GM12878 (cell line): ENCODE measurements around the gene SPOCK1. TPM values are rescaled to one million over a fixed set of nuclear protein-coding genes. Genes with fewer than 3 reads are reported as not detected.

Experiments used
- MTA3 ChIP-seq: IDR thresholded peaks from 2 replicates; pipeline ENCODE4 v1.6.1; 2012; ENCODE audit warnings: low read length, inconsistent platforms, borderline replicate concordance
- MYC ChIP-seq: IDR thresholded peaks from 2 replicates; pipeline ENCODE4 v1.6.1; 2011; ENCODE audit warnings: mild to moderate bottlenecking, low read length, moderate library complexity, inconsistent platforms; ENCODE audit not compliant: insufficient read depth, insufficient replicate concordance, insufficient read length, severe bottlenecking
- NR2C2 ChIP-seq: IDR thresholded peaks from 2 replicates; pipeline ENCODE4 v1.6.1; 2011; ENCODE audit warnings: borderline replicate concordance, low read depth; ENCODE audit not compliant: control insufficient read depth, insufficient read length
- PAX8 ChIP-seq: fragments of 450-650 bp; IDR thresholded peaks from 2 replicates; pipeline ENCODE4 v1.6.1; 2017; ENCODE audit warnings: mild to moderate bottlenecking, moderate library complexity
- YBX1 ChIP-seq: fragments of 450-650 bp; IDR thresholded peaks from 2 replicates; pipeline ENCODE4 v1.6.1; 2016; ENCODE audit warnings: antibody characterized with exemption
- YY1 ChIP-seq: IDR thresholded peaks from 2 replicates; pipeline ENCODE4 v1.6.1; 2011; ENCODE audit warnings: low read depth, mild to moderate bottlenecking, low read length
- polyA plus RNA-seq, 11 experiments: library from polyadenylated mRNA; depleted of rRNA in 4 of 11; unstranded in 6 of 11; stranded (reverse) in 5 of 11; fragments of >200 nt; fragmentation: Nextera tagmentation in 4 of 11; fragmentation: Illumina TruSeq in 1 of 11; extraction: Ambion mirVana in 4 of 11; extraction: Trizol in 1 of 11; gene quantifications; 1 replicate in 1 of 11; 2 replicates in 10 of 11; pipeline versions ENCODE4 v1.2.1 to v1.2.3, GENCODE V29; 2011 to 2016; ENCODE audit warnings: inconsistent platforms in 2 of 11, missing spikeins in 2 of 11, low read depth in 1 of 11
- total RNA-seq, 4 experiments: library from RNA; depleted of rRNA in 3 of 4; stranded (reverse); fragments of >200 nt in 3 of 4; fragmentation: Illumina TruSeq in 1 of 4; extraction: Trizol in 1 of 4; gene quantifications; 2 replicates each; pipeline versions ENCODE4 v1.2.1 to v1.2.3, GENCODE V29; 2013 to 2021
- TF ChIP-seq, protein P1 (sequence below): IDR thresholded peaks from 2 replicates; pipeline ENCODE4 v1.6.1; 2012; ENCODE audit warnings: improper control_type of control experiment, low read depth, low read length; ENCODE audit not compliant: insufficient replicate concordance
- TF ChIP-seq, protein P2 (sequence below): IDR thresholded peaks from 2 replicates; pipeline ENCODE4 v1.6.1; 2011; ENCODE audit warnings: mild to moderate bottlenecking, low read depth, low read length, moderate library complexity; ENCODE audit not compliant: insufficient replicate concordance
- TF ChIP-seq, protein P3 (sequence below): fragments of 450-650 bp; IDR thresholded peaks from 2 replicates; pipeline ENCODE4 v1.6.1; 2017; ENCODE audit warnings: low read depth, mild to moderate bottlenecking, moderate library complexity

Gene SPOCK1
- total and polyA plus RNA-seq, 10 of the 15 experiments (the other 5 are each of a cell fraction or from before 2014, with no cell fraction given), result 0.06 to 0.68 (median 0.25) TPM; not detected in 3

DNA sequence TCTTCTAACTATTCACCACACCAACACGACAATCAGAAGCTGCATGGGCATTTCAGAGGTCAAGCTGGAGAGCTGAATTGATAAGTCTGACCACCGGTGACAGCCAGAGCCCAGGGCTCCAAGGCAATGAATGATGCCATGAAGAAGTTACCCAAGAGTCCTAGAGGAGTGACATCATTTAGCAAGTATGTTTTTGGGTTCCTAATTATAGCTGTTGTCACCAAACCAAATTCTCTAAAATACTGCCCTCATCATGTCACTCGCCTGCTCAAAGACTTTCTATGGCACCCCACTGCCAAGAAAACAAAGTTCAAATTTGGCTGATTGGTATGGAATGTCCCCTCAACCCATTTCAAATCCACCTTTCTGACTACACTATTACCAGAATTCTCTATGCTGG, 235.1 kb downstream of the SPOCK1 start (continued):
- TF ChIP-seq, protein P1, sequence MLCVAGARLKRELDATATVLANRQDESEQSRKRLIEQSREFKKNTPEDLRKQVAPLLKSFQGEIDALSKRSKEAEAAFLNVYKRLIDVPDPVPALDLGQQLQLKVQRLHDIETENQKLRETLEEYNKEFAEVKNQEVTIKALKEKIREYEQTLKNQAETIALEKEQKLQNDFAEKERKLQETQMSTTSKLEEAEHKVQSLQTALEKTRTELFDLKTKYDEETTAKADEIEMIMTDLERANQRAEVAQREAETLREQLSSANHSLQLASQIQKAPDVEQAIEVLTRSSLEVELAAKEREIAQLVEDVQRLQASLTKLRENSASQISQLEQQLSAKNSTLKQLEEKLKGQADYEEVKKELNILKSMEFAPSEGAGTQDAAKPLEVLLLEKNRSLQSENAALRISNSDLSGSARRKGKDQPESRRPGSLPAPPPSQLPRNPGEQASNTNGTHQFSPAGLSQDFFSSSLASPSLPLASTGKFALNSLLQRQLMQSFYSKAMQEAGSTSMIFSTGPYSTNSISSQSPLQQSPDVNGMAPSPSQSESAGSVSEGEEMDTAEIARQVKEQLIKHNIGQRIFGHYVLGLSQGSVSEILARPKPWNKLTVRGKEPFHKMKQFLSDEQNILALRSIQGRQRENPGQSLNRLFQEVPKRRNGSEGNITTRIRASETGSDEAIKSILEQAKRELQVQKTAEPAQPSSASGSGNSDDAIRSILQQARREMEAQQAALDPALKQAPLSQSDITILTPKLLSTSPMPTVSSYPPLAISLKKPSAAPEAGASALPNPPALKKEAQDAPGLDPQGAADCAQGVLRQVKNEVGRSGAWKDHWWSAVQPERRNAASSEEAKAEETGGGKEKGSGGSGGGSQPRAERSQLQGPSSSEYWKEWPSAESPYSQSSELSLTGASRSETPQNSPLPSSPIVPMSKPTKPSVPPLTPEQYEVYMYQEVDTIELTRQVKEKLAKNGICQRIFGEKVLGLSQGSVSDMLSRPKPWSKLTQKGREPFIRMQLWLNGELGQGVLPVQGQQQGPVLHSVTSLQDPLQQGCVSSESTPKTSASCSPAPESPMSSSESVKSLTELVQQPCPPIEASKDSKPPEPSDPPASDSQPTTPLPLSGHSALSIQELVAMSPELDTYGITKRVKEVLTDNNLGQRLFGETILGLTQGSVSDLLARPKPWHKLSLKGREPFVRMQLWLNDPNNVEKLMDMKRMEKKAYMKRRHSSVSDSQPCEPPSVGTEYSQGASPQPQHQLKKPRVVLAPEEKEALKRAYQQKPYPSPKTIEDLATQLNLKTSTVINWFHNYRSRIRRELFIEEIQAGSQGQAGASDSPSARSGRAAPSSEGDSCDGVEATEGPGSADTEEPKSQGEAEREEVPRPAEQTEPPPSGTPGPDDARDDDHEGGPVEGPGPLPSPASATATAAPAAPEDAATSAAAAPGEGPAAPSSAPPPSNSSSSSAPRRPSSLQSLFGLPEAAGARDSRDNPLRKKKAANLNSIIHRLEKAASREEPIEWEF, result no peak
- TF ChIP-seq, protein P2, sequence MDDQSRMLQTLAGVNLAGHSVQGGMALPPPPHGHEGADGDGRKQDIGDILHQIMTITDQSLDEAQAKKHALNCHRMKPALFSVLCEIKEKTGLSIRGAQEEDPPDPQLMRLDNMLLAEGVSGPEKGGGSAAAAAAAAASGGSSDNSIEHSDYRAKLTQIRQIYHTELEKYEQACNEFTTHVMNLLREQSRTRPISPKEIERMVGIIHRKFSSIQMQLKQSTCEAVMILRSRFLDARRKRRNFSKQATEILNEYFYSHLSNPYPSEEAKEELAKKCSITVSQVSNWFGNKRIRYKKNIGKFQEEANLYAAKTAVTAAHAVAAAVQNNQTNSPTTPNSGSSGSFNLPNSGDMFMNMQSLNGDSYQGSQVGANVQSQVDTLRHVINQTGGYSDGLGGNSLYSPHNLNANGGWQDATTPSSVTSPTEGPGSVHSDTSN, result no peak
- TF ChIP-seq MYC (no peak), MTA3 (no peak), NR2C2 (no peak), YY1 (no peak), PAX8 (no peak), YBX1 (no peak)
- TF ChIP-seq, protein P3, sequence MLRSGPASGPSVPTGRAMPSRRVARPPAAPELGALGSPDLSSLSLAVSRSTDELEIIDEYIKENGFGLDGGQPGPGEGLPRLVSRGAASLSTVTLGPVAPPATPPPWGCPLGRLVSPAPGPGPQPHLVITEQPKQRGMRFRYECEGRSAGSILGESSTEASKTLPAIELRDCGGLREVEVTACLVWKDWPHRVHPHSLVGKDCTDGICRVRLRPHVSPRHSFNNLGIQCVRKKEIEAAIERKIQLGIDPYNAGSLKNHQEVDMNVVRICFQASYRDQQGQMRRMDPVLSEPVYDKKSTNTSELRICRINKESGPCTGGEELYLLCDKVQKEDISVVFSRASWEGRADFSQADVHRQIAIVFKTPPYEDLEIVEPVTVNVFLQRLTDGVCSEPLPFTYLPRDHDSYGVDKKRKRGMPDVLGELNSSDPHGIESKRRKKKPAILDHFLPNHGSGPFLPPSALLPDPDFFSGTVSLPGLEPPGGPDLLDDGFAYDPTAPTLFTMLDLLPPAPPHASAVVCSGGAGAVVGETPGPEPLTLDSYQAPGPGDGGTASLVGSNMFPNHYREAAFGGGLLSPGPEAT, result no peak
